Loucy (cell line): ENCODE data around the gene GALNT1.

ENCODE experiments used
- CTCF ChIP-seq: fragments of 200-600 bp; sonication (generic); conservative IDR thresholded peaks from 2 replicates; pipeline ENCODE4 v1.5.1; 2014; ENCODE audit warnings: mild to moderate bottlenecking, antibody characterized with exemption, low read length
- EZH2phosphoT487 ChIP-seq: fragments of 200-600 bp; IDR thresholded peaks from 2 replicates; pipeline ENCODE4 v1.6.1; 2018; ENCODE audit warnings: antibody characterized with exemption, mild to moderate bottlenecking, moderate library complexity, borderline replicate concordance

- TF ChIP-seq CTCF (no peak), EZH2phosphoT487 (no peak)
Measured at GRCh38 chr18:35717182-35717581, 135.6 kb downstream of the GALNT1 start.
